ENCODE results near the gene POLL. TPM values are rescaled to one million over a fixed set of nuclear protein-coding genes. Genes with fewer than 3 reads are reported as not detected.

Gene POLL
- total RNA-seq, 1 donor from 2014 or later, result 30.4 TPM

GRCh38 chr10:101625821-101626412 lies 37.9 kb upstream of the POLL start:
- ATAC-seq (no peak), DNase-seq (peak; percentile 8)
- no peak overlapping the region for H3K4me3 ChIP-seq
- H3K9me3 ChIP-seq, result no peaks in the 10 kb centered on the region
- TF ChIP-seq, protein P1, sequence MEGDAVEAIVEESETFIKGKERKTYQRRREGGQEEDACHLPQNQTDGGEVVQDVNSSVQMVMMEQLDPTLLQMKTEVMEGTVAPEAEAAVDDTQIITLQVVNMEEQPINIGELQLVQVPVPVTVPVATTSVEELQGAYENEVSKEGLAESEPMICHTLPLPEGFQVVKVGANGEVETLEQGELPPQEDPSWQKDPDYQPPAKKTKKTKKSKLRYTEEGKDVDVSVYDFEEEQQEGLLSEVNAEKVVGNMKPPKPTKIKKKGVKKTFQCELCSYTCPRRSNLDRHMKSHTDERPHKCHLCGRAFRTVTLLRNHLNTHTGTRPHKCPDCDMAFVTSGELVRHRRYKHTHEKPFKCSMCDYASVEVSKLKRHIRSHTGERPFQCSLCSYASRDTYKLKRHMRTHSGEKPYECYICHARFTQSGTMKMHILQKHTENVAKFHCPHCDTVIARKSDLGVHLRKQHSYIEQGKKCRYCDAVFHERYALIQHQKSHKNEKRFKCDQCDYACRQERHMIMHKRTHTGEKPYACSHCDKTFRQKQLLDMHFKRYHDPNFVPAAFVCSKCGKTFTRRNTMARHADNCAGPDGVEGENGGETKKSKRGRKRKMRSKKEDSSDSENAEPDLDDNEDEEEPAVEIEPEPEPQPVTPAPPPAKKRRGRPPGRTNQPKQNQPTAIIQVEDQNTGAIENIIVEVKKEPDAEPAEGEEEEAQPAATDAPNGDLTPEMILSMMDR (IDR thresholded peaks at IDR 0.05), result no peak
- intact Hi-C loops (cut with DNase I), result no loop called here
- peaks cover 49% of the 10 kb centered on the region for H3K36me3 ChIP-seq
- no peaks in the 10 kb centered on the region for H3K4me1 ChIP-seq
- no peak overlapping the region for H3K27ac ChIP-seq
- H3K27me3 ChIP-seq, result no peaks in the 10 kb centered on the region

DNA sequence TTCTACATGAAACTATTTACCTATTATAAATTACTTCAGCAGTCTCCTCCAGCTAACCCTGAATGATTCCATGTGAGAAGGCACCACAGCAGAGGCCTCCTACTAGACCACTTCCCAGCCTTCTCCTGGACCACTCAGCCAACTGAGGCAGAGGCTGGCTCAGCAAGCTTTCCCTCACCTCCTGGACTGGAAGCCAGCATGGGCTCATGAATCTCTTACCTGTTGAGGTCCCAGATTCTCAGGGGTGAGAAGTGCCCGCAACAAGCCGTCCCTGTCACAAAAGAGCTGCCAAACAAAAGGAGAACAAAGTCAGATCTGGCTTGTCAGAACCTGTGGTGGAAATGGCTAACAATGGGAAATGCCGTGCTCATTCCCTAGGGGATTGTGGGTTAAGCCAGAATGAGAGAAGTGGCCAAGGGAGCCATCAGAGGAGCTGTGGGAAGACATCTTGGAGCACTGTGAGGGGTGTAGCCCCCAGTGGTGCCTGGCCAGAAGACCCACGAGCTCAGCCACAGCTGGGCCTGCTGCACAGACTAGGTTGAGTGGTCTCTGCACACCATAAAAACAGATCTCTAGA lies 36.6 kb upstream of the POLL start:
- DNase-seq (no peak), ATAC-seq (no peak)
- intact Hi-C loops (cut with DNase I), result no loop called here
- Histone ChIP-seq H3K4me3 (no peak overlapping the region), H3K4me1 (no peaks in the 10 kb centered on the region), H3K27ac (no peak overlapping the region), H3K9me3 (no peaks in the 10 kb centered on the region), H3K36me3 (peaks cover 51% of the 10 kb centered on the region), H3K27me3 (no peaks in the 10 kb centered on the region)
- TF ChIP-seq, protein P1 (IDR thresholded peaks at IDR 0.05), result no peak

DNA sequence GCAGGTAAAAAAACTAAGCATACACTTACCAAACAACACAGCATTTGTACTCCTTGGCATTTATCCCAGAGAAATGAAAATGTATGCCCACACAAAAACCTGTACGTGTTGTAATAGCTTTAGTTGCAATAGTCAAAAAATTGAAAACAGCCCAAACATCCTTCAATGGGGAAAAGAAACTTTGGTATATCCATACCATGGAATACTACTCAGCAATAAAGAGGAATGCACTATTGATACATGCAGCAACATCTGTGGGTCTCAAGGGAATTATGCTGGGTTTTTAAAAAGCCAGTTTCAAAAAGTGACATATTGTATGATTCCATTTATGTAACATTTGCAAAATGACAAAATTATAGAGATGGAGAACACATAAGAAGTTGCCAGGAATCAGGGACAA lies 35.5 kb upstream of the POLL start:
- Histone ChIP-seq H3K36me3 (peaks cover 55% of the 10 kb centered on the region), H3K27ac (no peak overlapping the region), H3K27me3 (no peaks in the 10 kb centered on the region), H3K4me1 (no peaks in the 10 kb centered on the region), H3K9me3 (no peaks in the 10 kb centered on the region), H3K4me3 (no peak overlapping the region)
- no peak for DNase-seq
- intact Hi-C loops (cut with DNase I), result no loop called here
- TF ChIP-seq, protein P1 (IDR thresholded peaks at IDR 0.05), result no peak
- no peak for ATAC-seq

DNA sequence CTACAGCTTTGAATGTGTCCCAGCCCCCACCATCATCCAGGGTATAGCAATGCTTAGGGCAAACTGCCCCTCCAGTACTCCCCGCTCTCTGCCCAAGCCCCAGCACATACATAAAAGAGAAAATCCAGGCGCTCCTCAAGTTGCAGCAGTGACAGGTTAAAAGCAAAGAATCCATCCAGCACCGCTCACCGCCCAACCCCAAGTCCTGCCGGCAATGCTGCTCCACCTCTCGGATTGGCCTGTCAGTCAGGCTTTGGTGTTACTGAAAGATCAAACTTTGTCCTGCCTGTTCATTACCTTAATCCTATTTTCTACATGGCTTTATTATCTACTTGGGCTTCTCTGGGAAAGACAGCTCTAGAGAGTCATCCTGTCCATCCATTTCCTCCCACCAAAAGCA lies 31.9 kb upstream of the POLL start:
- H3K27ac ChIP-seq, result no peak overlapping the region
- no peak overlapping the region for H3K4me3 ChIP-seq
- H3K36me3 ChIP-seq, result peaks cover 56% of the 10 kb centered on the region
- DNase-seq (no peak), ATAC-seq (no peak)
- intact Hi-C loops (cut with DNase I), result no loop called here
- H3K4me1 ChIP-seq, result no peaks in the 10 kb centered on the region
- TF ChIP-seq, protein P1 (IDR thresholded peaks at IDR 0.05), result no peak
- no peaks in the 10 kb centered on the region for H3K9me3 ChIP-seq
- no peaks in the 10 kb centered on the region for H3K27me3 ChIP-seq

DNA sequence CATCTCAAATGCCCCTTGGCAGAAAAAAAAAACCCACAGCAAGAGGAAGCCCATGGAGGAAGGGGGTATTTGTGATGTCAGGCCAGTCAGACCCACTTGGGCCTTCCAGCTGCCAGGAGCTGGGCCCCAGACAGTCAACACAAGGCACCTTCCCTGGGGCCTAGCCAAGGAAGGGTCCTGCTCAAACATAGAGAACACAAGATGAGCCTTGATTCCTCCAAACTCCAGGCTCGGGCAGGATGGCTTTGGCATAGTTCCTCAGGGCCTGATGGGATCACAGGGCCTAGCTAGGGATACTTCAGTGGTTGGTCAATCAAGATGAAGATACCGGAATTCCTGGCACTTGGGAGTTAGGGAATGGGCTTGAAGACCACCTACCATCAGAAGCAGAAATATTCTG lies 30.8 kb upstream of the POLL start:
- Histone ChIP-seq H3K36me3 (peaks cover 45% of the 10 kb centered on the region), H3K4me1 (no peaks in the 10 kb centered on the region), H3K4me3 (no peak overlapping the region), H3K9me3 (no peaks in the 10 kb centered on the region), H3K27me3 (no peaks in the 10 kb centered on the region), H3K27ac (no peak overlapping the region)
- TF ChIP-seq, protein P1 (IDR thresholded peaks at IDR 0.05), result no peak
- ATAC-seq (no peak), DNase-seq (no peak)
- intact Hi-C loops (cut with DNase I), result no loop called here
